DND-41 (cell line): ENCODE results near the gene AP1B1.

Experiments used
- ATAC-seq: fragments of 200-7000 bp; cut with Tn5 transposase; 3 replicates; pipeline ENCODE4 v1.9.1; 2021; ENCODE audit warnings: low read depth; ENCODE audit not compliant: insufficient read depth
- DNase-seq: peaks from one replicate; pipeline ENCODE4 v3.0.0-alpha.2; 2020
- H2AFZ ChIP-seq: 2 replicates; pipeline ENCODE4 v1.6.0; 2012; ENCODE audit warnings: low read depth, low read length
- H3K27ac ChIP-seq: 2 replicates; pipeline ENCODE4 v1.5.1; 2012; ENCODE audit warnings: low read length, inconsistent platforms
- H3K27me3 ChIP-seq: fragments of 200-600 bp; sonication (generic); 2 replicates; pipeline ENCODE4 v1.6.0; 2012; ENCODE audit warnings: low read length, mild to moderate bottlenecking, inconsistent platforms; ENCODE audit not compliant: insufficient read depth, poor library complexity
- H3K36me3 ChIP-seq: 2 replicates; pipeline ENCODE4 v1.5.1; 2012; ENCODE audit warnings: low read length, inconsistent platforms; ENCODE audit not compliant: insufficient read depth
- H3K4me1 ChIP-seq: 2 replicates; pipeline ENCODE4 v1.5.1; 2012; ENCODE audit warnings: mild to moderate bottlenecking, low read length; ENCODE audit not compliant: insufficient read depth
- H3K4me2 ChIP-seq: 2 replicates; pipeline ENCODE4 v1.6.0; 2012; ENCODE audit warnings: mild to moderate bottlenecking, moderate library complexity, low read length, inconsistent platforms; ENCODE audit not compliant: insufficient read depth
- H3K4me3 ChIP-seq, 2 experiments: fragments of 200-600 bp in 1 of 2; shearing (Covaris generic) in 1 of 2; 2 replicates each; pipeline ENCODE4 v1.5.1; 2012 to 2016; ENCODE audit warnings: inconsistent platforms in 2 of 2, low read length in 2 of 2, mild to moderate bottlenecking in 2 of 2, low read depth in 1 of 2, moderate library complexity in 1 of 2
- H3K79me2 ChIP-seq: 2 replicates; pipeline ENCODE4 v1.6.0; 2012; ENCODE audit warnings: low read length, inconsistent platforms; ENCODE audit not compliant: insufficient read depth
- H3K9ac ChIP-seq: 2 replicates; pipeline ENCODE4 v1.6.0; 2012; ENCODE audit warnings: low read depth, mild to moderate bottlenecking, inconsistent platforms, low read length, moderate library complexity
- H3K9me3 ChIP-seq: 2 replicates; pipeline ENCODE4 v1.5.1; 2012; ENCODE audit warnings: low read length, moderate library complexity, mild to moderate bottlenecking, inconsistent platforms; ENCODE audit not compliant: insufficient read depth, severe bottlenecking
- H4K20me1 ChIP-seq: 2 replicates; pipeline ENCODE4 v1.6.0; 2012; ENCODE audit warnings: low read length; ENCODE audit not compliant: insufficient read depth
- CTCF ChIP-seq: IDR thresholded peaks from 2 replicates; pipeline ENCODE4 v1.5.1; 2012; ENCODE audit warnings: borderline replicate concordance, low read length, moderate library complexity, mild to moderate bottlenecking; ENCODE audit not compliant: poor library complexity, severe bottlenecking; ENCODE audit errors: extremely low read depth
- EZH2 ChIP-seq: IDR thresholded peaks from 3 replicates; pipeline ENCODE4 v1.6.1; 2012; ENCODE audit warnings: borderline replicate concordance, low read depth, mild to moderate bottlenecking, moderate library complexity, low read length, inconsistent platforms; ENCODE audit not compliant: severe bottlenecking

The AP1B1 gene

GRCh38 chr22:29334148-29334547 lies 54.2 kb downstream of the AP1B1 start:
- DNase-seq, result no peak
- Histone ChIP-seq H3K4me3 (no peak overlapping the region), H2AFZ (no peak overlapping the region), H3K9ac (no peak overlapping the region), H3K27ac (no peak overlapping the region), H3K4me2 (no peak overlapping the region), H3K4me1 (no peaks in the 10 kb centered on the region), H3K79me2 (no peaks in the 10 kb centered on the region), H4K20me1 (0 out of 2 replicates have a peak, but pooled peaks cover 4% of the 10 kb centered on the region), H3K9me3 (no peaks in the 10 kb centered on the region), H3K27me3 (no peaks in the 10 kb centered on the region), H3K36me3 (peaks cover 94% of the 10 kb centered on the region)
- no peak for ATAC-seq
- TF ChIP-seq EZH2 (no peak), CTCF (no peak)

- no peaks in the 10 kb centered on the region for H3K27me3 ChIP-seq
- no peaks in the 10 kb centered on the region for H3K4me1 ChIP-seq
- H3K4me3 ChIP-seq, result no peak overlapping the region
- H3K4me2 ChIP-seq, result no peak overlapping the region
- H4K20me1 ChIP-seq, result 0 out of 2 replicates have a peak, but pooled peaks cover 4% of the 10 kb centered on the region
- H3K9ac ChIP-seq, result no peak overlapping the region
- DNase-seq (peak; percentile 37), ATAC-seq (peak; percentile 43; the same call in 2 of the 3 replicates)
- H3K9me3 ChIP-seq, result no peaks in the 10 kb centered on the region
- no peaks in the 10 kb centered on the region for H3K79me2 ChIP-seq
- TF ChIP-seq EZH2 (no peak), CTCF (no peak)
- no peak overlapping the region for H2AFZ ChIP-seq
- no peak overlapping the region for H3K27ac ChIP-seq
- H3K36me3 ChIP-seq, result peaks cover 94% of the 10 kb centered on the region
These were observed 55.4 kb downstream of the AP1B1 start for GRCh38 chr22:29332886-29333496.

GRCh38 chr22:29331658-29332300 lies 56.6 kb downstream of the AP1B1 start:
- ATAC-seq, result no peak
- Histone ChIP-seq H3K79me2 (no peaks in the 10 kb centered on the region), H3K4me3 (no peak overlapping the region), H4K20me1 (0 out of 2 replicates have a peak, but pooled peaks cover 2% of the 10 kb centered on the region), H3K9ac (no peak overlapping the region), H3K4me2 (no peak overlapping the region), H3K27ac (no peak overlapping the region), H2AFZ (no peak overlapping the region), H3K36me3 (peaks cover 93% of the 10 kb centered on the region), H3K27me3 (no peaks in the 10 kb centered on the region), H3K4me1 (no peaks in the 10 kb centered on the region), H3K9me3 (no peaks in the 10 kb centered on the region)
- TF ChIP-seq EZH2 (no peak), CTCF (no peak)
- no peak for DNase-seq
